Right atrium auricular region (tissue), 2 donors: Measurements from ENCODE around the gene NRF1. TPM values are rescaled to one million over a fixed set of nuclear protein-coding genes. Genes with fewer than 3 reads are reported as not detected.

Experiments used
- DNase-seq: peaks from one replicate; pipeline ENCODE4 v3.0.0-alpha.2; 2019; ENCODE audit warnings: low spot score
- H3K27ac ChIP-seq, 2 donors: fragments of 200-600 bp; sonication (generic); 1 replicate in 1 of 2; 2 replicates in 1 of 2; pipeline ENCODE4 v1.5.1; 2016 to 2019
- H3K27me3 ChIP-seq, 2 donors: fragments of 200-600 bp; sonication (generic); one replicate each; pipeline versions ENCODE4 v1.5.1 to v1.6.0; 2017 to 2019
- H3K36me3 ChIP-seq: fragments of 200-600 bp; sonication (generic); one replicate; pipeline ENCODE4 v1.5.1; 2016
- H3K4me1 ChIP-seq, 2 donors: fragments of 200-600 bp; sonication (generic); one replicate each; pipeline versions ENCODE4 v1.5.1 to v1.6.0; 2017 to 2019
- H3K4me3 ChIP-seq, 2 donors: fragments of 200-600 bp; sonication (generic); 1 replicate in 1 of 2; 2 replicates in 1 of 2; pipeline ENCODE4 v1.5.1; 2017 to 2019; ENCODE audit warnings: mild to moderate bottlenecking in 1 of 2, moderate library complexity in 1 of 2
- H3K9me3 ChIP-seq, 2 donors: fragments of 200-600 bp; sonication (generic); one replicate each; pipeline ENCODE4 v1.5.1; 2019
- total RNA-seq, 2 donors: library from RNA; depleted of rRNA; stranded (reverse); fragments of >200 nt; gene quantifications; one replicate each; pipeline ENCODE4 v1.1.0, GENCODE V29; 2016
- TF ChIP-seq, protein P1 (sequence below), 2 donors: fragments of 200-600 bp; sonication (generic); IDR thresholded peaks; one replicate each; pipeline ENCODE4 v1.5.1; 2019; ENCODE audit warnings: antibody characterized with exemption in 2 of 2

NRF1 gene
- total RNA-seq, 2 donors from 2014 or later = 14.9 to 21.2 TPM

DNA sequence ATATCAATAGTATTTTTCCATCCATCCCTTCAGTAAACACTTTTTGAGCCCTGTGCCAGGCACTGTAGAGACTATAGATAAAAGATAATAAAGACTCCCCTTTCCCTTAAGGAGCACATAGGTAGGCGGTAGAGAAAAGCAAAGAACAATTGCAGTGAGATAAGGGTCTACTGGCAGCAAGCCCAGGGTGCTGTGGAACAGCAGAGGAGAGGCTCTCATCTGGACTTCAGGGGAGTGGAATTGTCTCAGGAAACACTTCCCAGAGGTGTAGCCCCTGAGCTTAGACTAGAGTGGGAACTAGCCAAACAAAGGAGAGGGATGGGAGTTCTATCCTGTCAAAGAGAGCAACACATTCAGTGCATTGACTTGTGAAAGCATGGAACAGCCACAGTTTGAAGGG is 102.0 kb downstream of the NRF1 start:
- H3K9me3 ChIP-seq = no peaks in the 10 kb centered on the region
- no peaks in the 10 kb centered on the region for H3K27me3 ChIP-seq
- no peak overlapping the region for H3K27ac ChIP-seq
- H3K4me1 ChIP-seq = no peaks in the 10 kb centered on the region
- TF ChIP-seq, protein P1, sequence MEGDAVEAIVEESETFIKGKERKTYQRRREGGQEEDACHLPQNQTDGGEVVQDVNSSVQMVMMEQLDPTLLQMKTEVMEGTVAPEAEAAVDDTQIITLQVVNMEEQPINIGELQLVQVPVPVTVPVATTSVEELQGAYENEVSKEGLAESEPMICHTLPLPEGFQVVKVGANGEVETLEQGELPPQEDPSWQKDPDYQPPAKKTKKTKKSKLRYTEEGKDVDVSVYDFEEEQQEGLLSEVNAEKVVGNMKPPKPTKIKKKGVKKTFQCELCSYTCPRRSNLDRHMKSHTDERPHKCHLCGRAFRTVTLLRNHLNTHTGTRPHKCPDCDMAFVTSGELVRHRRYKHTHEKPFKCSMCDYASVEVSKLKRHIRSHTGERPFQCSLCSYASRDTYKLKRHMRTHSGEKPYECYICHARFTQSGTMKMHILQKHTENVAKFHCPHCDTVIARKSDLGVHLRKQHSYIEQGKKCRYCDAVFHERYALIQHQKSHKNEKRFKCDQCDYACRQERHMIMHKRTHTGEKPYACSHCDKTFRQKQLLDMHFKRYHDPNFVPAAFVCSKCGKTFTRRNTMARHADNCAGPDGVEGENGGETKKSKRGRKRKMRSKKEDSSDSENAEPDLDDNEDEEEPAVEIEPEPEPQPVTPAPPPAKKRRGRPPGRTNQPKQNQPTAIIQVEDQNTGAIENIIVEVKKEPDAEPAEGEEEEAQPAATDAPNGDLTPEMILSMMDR (IDR thresholded peaks at IDR 0.05) = no peak
- H3K36me3 ChIP-seq = peaks cover 64% of the 10 kb centered on the region
- no peak for DNase-seq
- no peak overlapping the region for H3K4me3 ChIP-seq

DNA sequence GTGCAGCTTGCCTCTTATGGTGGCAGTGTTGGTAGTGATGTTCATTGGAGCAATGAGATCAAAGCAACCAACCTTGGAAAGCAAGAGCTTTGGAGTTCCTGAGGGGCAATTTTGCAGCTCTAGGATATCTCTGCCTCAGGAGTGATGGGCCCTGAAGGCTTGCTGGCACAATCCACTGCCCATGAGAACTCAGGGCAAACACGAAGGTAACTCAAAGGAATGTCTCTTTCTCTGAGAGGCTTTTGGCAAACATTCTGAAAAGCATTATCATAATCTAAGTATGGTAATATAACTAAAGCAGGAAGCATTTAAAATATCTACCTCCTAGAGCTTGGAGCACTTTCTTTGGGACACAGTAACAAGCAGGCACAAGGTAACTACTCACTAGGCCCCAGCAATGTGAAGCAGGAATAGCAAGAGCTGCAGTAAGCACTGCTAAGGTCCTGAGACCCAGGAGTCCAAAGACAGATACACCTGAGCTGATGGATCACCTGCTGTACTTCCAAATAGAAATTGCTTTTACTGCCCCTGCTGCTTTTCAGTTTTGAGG is 103.1 kb downstream of the NRF1 start:
- Histone ChIP-seq H3K27ac (no peak overlapping the region), H3K4me1 (no peaks in the 10 kb centered on the region), H3K4me3 (no peak overlapping the region), H3K9me3 (no peaks in the 10 kb centered on the region), H3K36me3 (peaks cover 73% of the 10 kb centered on the region), H3K27me3 (no peaks in the 10 kb centered on the region)
- TF ChIP-seq, protein P1 (IDR thresholded peaks at IDR 0.05) = no peak
- DNase-seq = no peak

DNA sequence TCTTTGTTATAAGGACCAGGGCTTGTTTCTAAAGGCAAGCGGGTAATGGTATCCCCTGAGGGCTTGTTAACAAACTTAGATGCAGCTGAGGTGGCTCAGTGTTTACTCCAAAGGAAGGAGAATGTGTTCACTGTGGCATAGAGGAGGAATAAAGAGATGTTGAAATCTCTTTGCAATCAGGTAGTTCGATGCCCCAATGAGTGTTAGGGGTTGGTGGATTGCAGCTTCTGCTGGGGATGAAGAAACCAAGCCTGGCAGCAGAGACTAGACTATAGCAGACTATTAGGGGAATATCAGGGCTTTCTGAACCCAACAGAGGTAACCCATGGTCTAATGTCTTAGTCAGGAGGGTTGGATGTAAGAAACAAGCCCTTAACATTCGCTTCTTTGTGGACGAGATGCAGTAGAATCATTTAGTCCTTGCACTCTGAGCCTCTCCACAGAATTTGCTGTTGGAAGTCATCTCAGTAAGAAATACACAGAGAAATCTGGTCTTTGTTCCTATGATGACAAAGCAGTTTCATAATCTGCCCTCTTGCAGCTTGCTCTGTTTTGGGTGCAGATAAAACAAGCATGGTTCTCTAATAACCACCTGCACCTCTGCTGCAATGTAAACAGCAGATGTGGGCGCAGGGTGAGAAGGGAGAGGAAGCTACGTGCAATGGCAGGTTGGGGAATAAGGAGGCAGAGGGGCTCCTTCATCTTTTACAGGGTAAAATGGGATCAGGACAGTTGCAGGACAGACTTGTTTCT is 108.6 kb downstream of the NRF1 start:
- H3K4me3 ChIP-seq = no peak overlapping the region
- no peak for DNase-seq
- no peaks in the 10 kb centered on the region for H3K9me3 ChIP-seq
- TF ChIP-seq, protein P1 (IDR thresholded peaks at IDR 0.05) = no peak
- H3K4me1 ChIP-seq = no peaks in the 10 kb centered on the region
- no peaks in the 10 kb centered on the region for H3K27me3 ChIP-seq
- H3K27ac ChIP-seq = no peak overlapping the region
- H3K36me3 ChIP-seq = peaks cover 46% of the 10 kb centered on the region

DNA sequence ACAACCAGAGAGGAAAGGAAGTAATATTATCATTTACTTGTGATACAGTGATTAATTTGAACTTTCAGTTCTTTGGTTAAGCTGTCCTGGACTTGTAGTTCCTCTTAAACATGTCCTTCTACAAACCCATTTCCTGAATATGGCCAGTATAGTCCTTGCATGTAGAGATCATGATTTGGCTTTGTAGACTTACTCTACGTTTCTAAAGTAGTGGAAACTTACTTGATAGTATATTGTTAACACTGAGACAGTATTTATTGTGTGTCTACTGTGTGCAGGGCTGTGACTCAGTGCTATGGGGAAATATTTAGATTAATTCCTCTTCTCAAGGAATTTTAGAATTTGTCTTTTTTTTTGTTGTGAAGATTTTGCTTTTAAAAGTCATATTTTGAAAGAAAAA is 109.5 kb downstream of the NRF1 start:
- H3K36me3 ChIP-seq = peaks cover 46% of the 10 kb centered on the region
- DNase-seq = no peak
- H3K4me1 ChIP-seq = no peaks in the 10 kb centered on the region
- H3K4me3 ChIP-seq = no peak overlapping the region
- no peaks in the 10 kb centered on the region for H3K9me3 ChIP-seq
- no peak overlapping the region for H3K27ac ChIP-seq
- no peaks in the 10 kb centered on the region for H3K27me3 ChIP-seq
- TF ChIP-seq, protein P1 (IDR thresholded peaks at IDR 0.05) = no peak

DNA sequence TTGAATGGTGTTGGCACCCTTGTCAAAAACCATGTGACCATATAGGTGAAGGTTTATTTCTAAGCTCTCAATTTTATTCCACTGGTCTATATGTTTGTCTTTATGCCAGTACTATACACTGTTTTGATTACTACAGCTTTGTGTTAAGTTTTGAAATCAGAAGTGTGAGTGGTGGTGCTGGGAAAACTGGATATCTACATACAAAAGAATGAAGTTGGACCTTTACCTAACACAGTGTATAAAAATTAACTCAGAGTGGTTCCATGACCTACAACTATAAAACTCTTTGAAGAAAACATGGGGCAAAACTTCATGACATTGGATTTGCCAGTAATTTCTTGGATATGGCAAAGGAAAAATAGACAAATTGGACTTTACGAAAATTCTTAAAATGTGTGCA is 112.2 kb downstream of the NRF1 start:
- H3K4me1 ChIP-seq = no peaks in the 10 kb centered on the region
- H3K4me3 ChIP-seq = no peak overlapping the region
- H3K27me3 ChIP-seq = no peaks in the 10 kb centered on the region
- H3K9me3 ChIP-seq = no peaks in the 10 kb centered on the region
- H3K36me3 ChIP-seq = peaks cover 47% of the 10 kb centered on the region
- TF ChIP-seq, protein P1 (IDR thresholded peaks at IDR 0.05) = no peak
- H3K27ac ChIP-seq = no peak overlapping the region
- DNase-seq = no peak
